ENCODE data around the gene ZBTB20.

DNA sequence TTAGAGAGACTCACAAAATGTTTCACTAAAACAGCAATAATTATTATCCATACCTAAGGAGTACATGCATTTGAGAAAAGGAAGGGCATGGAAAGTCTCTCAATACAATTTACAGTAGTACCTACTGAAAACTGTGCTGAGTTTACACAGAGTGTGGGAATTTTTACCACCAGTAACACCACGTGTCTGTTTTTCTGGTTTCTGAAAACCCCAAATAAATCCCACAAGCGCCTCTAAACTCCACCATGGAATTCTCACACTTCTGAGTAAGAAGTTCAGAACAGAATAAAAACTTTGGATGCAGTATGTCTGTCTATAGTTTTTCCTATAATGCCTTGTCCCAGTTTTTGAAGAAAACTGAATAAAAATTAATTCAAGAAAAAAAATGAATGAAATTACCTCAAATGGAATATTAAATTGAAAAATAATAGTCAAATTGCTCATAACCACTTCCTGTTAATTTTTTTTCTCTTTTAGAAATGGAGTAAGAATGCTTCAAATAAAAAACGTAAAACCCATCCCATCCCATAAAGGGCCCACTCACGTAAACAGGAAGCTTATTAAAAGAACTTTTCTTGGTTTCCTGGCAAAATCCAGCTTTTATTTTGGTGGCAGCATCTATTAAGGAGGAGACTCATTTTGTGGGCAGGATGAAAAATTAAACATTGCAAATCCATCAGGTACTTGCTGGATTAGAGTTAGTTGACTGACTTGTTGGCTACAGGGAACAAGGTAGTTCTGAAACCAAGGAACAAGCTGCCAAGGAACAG is 475.2 kb downstream of the ZBTB20 start:
- TF ChIP-seq POLR2AphosphoS5 (IDR thresholded peaks at IDR 0.05; ENCODE audit: low read depth, low read length) (no peak), TAF1 (IDR thresholded peaks at IDR 0.05; ENCODE audit: borderline replicate concordance, insufficient read depth, low read length) (no peak), SIN3A (IDR thresholded peaks at IDR 0.05; ENCODE audit: borderline replicate concordance, insufficient read depth, low read length) (no peak)
- TF ChIP-seq, protein P1, sequence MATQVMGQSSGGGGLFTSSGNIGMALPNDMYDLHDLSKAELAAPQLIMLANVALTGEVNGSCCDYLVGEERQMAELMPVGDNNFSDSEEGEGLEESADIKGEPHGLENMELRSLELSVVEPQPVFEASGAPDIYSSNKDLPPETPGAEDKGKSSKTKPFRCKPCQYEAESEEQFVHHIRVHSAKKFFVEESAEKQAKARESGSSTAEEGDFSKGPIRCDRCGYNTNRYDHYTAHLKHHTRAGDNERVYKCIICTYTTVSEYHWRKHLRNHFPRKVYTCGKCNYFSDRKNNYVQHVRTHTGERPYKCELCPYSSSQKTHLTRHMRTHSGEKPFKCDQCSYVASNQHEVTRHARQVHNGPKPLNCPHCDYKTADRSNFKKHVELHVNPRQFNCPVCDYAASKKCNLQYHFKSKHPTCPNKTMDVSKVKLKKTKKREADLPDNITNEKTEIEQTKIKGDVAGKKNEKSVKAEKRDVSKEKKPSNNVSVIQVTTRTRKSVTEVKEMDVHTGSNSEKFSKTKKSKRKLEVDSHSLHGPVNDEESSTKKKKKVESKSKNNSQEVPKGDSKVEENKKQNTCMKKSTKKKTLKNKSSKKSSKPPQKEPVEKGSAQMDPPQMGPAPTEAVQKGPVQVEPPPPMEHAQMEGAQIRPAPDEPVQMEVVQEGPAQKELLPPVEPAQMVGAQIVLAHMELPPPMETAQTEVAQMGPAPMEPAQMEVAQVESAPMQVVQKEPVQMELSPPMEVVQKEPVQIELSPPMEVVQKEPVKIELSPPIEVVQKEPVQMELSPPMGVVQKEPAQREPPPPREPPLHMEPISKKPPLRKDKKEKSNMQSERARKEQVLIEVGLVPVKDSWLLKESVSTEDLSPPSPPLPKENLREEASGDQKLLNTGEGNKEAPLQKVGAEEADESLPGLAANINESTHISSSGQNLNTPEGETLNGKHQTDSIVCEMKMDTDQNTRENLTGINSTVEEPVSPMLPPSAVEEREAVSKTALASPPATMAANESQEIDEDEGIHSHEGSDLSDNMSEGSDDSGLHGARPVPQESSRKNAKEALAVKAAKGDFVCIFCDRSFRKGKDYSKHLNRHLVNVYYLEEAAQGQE (IDR thresholded peaks at IDR 0.05; ENCODE audit: insufficient read depth in 1 of 2, low read depth in 2 of 2, low read length in 2 of 2): no peak
